ENCODE data around the gene TMC4.
"Not testable (repeated sequence)": the region's sequence is repeated elsewhere in the genome, so short reads cannot be mapped to it uniquely, and the experiment has no call there.

The TMC4 gene

GRCh38 chr19:54172471-54173358, at the start of gene TMC4:
Gene TMC4, minus strand, starts transcription at chr19:54173160. Its CDS starts 43 bp downstream, at chr19:54173117.
- Histone ChIP-seq H2AFZ (ENCODE audit: low read depth) (no peak within 1 kb of the TSS), H3K27ac (no peak within 1 kb of the TSS), H3K4me1 (ENCODE audit: low read depth, poor library complexity, severe bottlenecking) (peaks cover 6% of the 10 kb centered on the region), H3K4me2 (no peak within 1 kb of the TSS), H3K27me3 (ENCODE audit: insufficient read depth, low read depth) (peaks cover 12% of the 10 kb centered on the region; the same call in 1 of the 2 replicates), H3K79me2 (ENCODE audit: insufficient read depth, low read depth) (no peaks in the 10 kb centered on the region), H3K4me3 (IDR thresholded peaks at IDR 0.05; ENCODE audit: insufficient read depth, low read depth, low read length) (no peak within 1 kb of the TSS), H4K20me1 (ENCODE audit: insufficient read depth) (no peaks in the 10 kb centered on the region), H3K36me3 (ENCODE audit: insufficient read depth) (no peaks in the 10 kb centered on the region), H3K9ac (no peak within 1 kb of the TSS)
- TF ChIP-seq CTCF (conservative IDR thresholded peaks at IDR 0.05; ENCODE audit: low read depth, low read length): no peak

GRCh38 chr19:54221947-54222346, 49.0 kb upstream of the TMC4 start:
- not testable (repeated sequence) for H3K4me1 ChIP-seq (ENCODE audit: low read depth, poor library complexity, severe bottlenecking); H3K9ac ChIP-seq; H2AFZ ChIP-seq (ENCODE audit: low read depth); H3K36me3 ChIP-seq (ENCODE audit: insufficient read depth); H3K4me2 ChIP-seq; H3K27ac ChIP-seq; H3K79me2 ChIP-seq (ENCODE audit: insufficient read depth, low read depth); H4K20me1 ChIP-seq (ENCODE audit: insufficient read depth); H3K4me3 ChIP-seq (IDR thresholded peaks at IDR 0.05; ENCODE audit: insufficient read depth, low read depth, low read length)
- H3K27me3 ChIP-seq (ENCODE audit: insufficient read depth, low read depth): peaks cover 27% of the 10 kb centered on the region; the same call in 1 of the 2 replicates

GRCh38 chr19:54219702-54220101, 46.7 kb upstream of the TMC4 start:
- not testable (repeated sequence) for H3K4me3 ChIP-seq (IDR thresholded peaks at IDR 0.05; ENCODE audit: insufficient read depth, low read depth, low read length); H3K79me2 ChIP-seq (ENCODE audit: insufficient read depth, low read depth); H3K4me1 ChIP-seq (ENCODE audit: low read depth, poor library complexity, severe bottlenecking); H3K36me3 ChIP-seq (ENCODE audit: insufficient read depth); H2AFZ ChIP-seq (ENCODE audit: low read depth); H3K9ac ChIP-seq; H3K4me2 ChIP-seq; H3K27ac ChIP-seq; H4K20me1 ChIP-seq (ENCODE audit: insufficient read depth); H3K27me3 ChIP-seq (ENCODE audit: insufficient read depth, low read depth)

- no peak overlapping the region for H3K4me3 ChIP-seq (IDR thresholded peaks at IDR 0.05; ENCODE audit: insufficient read depth, low read depth, low read length)
- H3K4me1 ChIP-seq (ENCODE audit: low read depth, poor library complexity, severe bottlenecking): no peaks in the 10 kb centered on the region
- H4K20me1 ChIP-seq (ENCODE audit: insufficient read depth): no peaks in the 10 kb centered on the region
- H3K9ac ChIP-seq: no peak overlapping the region
- H2AFZ ChIP-seq (ENCODE audit: low read depth): no peak overlapping the region
- no peak for TF ChIP-seq CTCF (conservative IDR thresholded peaks at IDR 0.05; ENCODE audit: low read depth, low read length)
- no peaks in the 10 kb centered on the region for H3K79me2 ChIP-seq (ENCODE audit: insufficient read depth, low read depth)
- H3K27me3 ChIP-seq (ENCODE audit: insufficient read depth, low read depth): peaks cover 8% of the 10 kb centered on the region; the same call in 1 of the 2 replicates
- H3K4me2 ChIP-seq: no peak overlapping the region
- no peaks in the 10 kb centered on the region for H3K36me3 ChIP-seq (ENCODE audit: insufficient read depth)
- no peak overlapping the region for H3K27ac ChIP-seq
These were observed 46.2 kb upstream of the TMC4 start for GRCh38 chr19:54218960-54219661.

GRCh38 chr19:54218259-54218658, 45.3 kb upstream of the TMC4 start:
- Histone ChIP-seq H2AFZ (ENCODE audit: low read depth) (no peak overlapping the region), H4K20me1 (ENCODE audit: insufficient read depth) (no peaks in the 10 kb centered on the region), H3K4me3 (IDR thresholded peaks at IDR 0.05; ENCODE audit: insufficient read depth, low read depth, low read length) (no peak overlapping the region), H3K79me2 (ENCODE audit: insufficient read depth, low read depth) (no peaks in the 10 kb centered on the region), H3K27me3 (ENCODE audit: insufficient read depth, low read depth) (no peaks in the 10 kb centered on the region; the same call in 1 of the 2 replicates), H3K9ac (no peak overlapping the region), H3K27ac (no peak overlapping the region), H3K36me3 (ENCODE audit: insufficient read depth) (no peaks in the 10 kb centered on the region), H3K4me1 (ENCODE audit: low read depth, poor library complexity, severe bottlenecking) (no peaks in the 10 kb centered on the region), H3K4me2 (no peak overlapping the region)
- TF ChIP-seq CTCF (conservative IDR thresholded peaks at IDR 0.05; ENCODE audit: low read depth, low read length): no peak

- H3K27me3 ChIP-seq (ENCODE audit: insufficient read depth, low read depth); H3K4me3 ChIP-seq (IDR thresholded peaks at IDR 0.05; ENCODE audit: insufficient read depth, low read depth, low read length); H3K36me3 ChIP-seq (ENCODE audit: insufficient read depth); H2AFZ ChIP-seq (ENCODE audit: low read depth); H3K9ac ChIP-seq; H3K4me2 ChIP-seq; H4K20me1 ChIP-seq (ENCODE audit: insufficient read depth); H3K27ac ChIP-seq; H3K79me2 ChIP-seq (ENCODE audit: insufficient read depth, low read depth); H3K4me1 ChIP-seq (ENCODE audit: low read depth, poor library complexity, severe bottlenecking): not testable (repeated sequence)
These were observed 44.7 kb upstream of the TMC4 start for GRCh38 chr19:54217517-54218247.
